Mucosa of rectum (tissue), 2 donors: Measurements from ENCODE around the gene TMEM183A.

Experiments
- H3K27ac ChIP-seq, 2 donors: one replicate each; pipeline ENCODE4 v1.7.0; 2013; ENCODE audit warnings: inconsistent platforms in 2 of 2, low read depth in 2 of 2, low read length in 2 of 2
- H3K27me3 ChIP-seq, 2 donors: one replicate each; pipeline ENCODE4 v1.7.0; 2013; ENCODE audit warnings: low read length in 2 of 2; ENCODE audit not compliant: control insufficient read depth in 2 of 2, insufficient read depth in 2 of 2
- H3K36me3 ChIP-seq, 2 donors: one replicate each; pipeline ENCODE4 v1.7.0; 2013; ENCODE audit warnings: low read length in 2 of 2; ENCODE audit not compliant: control insufficient read depth in 2 of 2, insufficient read depth in 2 of 2
- H3K4me1 ChIP-seq, 2 donors: one replicate each; pipeline ENCODE4 v1.7.0; 2013; ENCODE audit warnings: low read length in 2 of 2, mild to moderate bottlenecking in 1 of 2; ENCODE audit not compliant: control insufficient read depth in 2 of 2, insufficient read depth in 2 of 2
- H3K4me3 ChIP-seq, 2 donors: one replicate each; pipeline ENCODE4 v1.7.0; 2013; ENCODE audit warnings: low read length in 2 of 2
- H3K9ac ChIP-seq, 2 donors: one replicate each; pipeline ENCODE4 v1.7.0; 2013; ENCODE audit warnings: low read length in 2 of 2, low read depth in 1 of 2, mild to moderate bottlenecking in 1 of 2
- H3K9me3 ChIP-seq, 2 donors: one replicate each; pipeline ENCODE4 v1.7.0; 2013; ENCODE audit warnings: low read length in 2 of 2; ENCODE audit not compliant: control insufficient read depth in 2 of 2
- donor health status: healthy.
- donor health status: Normal muscosa, but diverticular disease.

The TMEM183A gene

DNA sequence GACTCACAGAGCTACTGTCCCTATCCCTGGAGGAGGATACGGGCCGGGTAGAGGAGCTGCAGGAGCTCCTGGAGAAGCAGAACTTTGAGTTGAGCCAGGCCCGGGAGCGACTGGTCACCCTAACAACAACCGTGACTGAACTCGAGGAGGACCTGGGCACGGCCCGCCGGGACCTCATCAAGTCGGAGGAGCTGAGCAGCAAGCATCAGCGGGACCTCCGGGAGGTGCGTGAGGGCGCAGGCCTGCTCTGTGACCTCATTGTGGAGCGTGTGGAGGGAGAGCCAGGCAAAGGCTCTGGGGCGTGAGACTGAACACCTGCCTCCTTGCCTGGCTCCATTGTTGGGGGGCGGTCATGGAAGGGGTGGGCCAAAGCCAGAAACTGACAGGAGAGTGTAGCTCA, 38.2 kb downstream of the TMEM183A start:
- Histone ChIP-seq H3K27ac (no peak overlapping the region), H3K4me1 (no peaks in the 10 kb centered on the region), H3K27me3 (peaks cover 2% of the 10 kb centered on the region in 2 donors), H3K9me3 (no peaks in the 10 kb centered on the region), H3K9ac (no peak overlapping the region), H3K4me3 (no peak overlapping the region), H3K36me3 (no peaks in the 10 kb centered on the region)

DNA sequence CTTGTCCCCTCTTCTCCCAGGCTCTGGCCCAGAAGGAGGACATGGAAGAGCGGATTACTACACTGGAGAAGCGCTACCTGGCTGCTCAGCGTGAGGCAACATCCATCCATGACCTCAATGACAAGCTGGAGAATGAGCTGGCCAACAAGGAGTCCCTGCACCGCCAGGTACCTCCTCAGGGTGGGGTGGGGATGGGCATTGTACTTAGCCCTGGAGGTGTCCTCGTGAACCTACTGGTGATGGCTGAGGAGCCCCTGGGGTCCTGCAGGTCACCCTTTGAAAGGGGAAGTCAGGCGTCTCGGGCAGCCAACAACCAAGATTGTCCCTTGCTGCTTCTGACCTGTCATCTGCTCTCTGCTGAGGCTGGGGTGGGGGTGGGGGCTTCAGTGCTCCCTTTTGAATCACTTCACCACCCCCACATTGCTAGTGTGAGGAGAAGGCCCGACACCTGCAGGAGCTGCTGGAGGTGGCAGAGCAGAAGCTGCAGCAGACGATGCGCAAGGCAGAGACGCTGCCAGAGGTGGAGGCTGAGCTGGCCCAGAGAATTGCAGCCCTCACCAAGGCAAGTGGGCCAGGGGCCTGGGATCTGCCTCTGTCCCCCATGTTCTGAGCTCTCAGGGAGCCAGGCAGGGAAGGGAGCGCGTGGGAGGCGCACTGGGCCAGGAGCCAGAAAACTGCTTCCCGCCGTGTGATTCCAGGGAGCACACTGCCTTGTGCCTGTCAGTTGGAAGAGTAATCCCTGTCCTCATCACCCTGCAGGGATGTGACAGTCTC, 38.8 kb downstream of the TMEM183A start:
- H3K9me3 ChIP-seq = no peaks in the 10 kb centered on the region
- no peak overlapping the region for H3K27ac ChIP-seq
- H3K9ac ChIP-seq = no peak overlapping the region
- no peaks in the 10 kb centered on the region for H3K4me1 ChIP-seq
- peaks cover 2% of the 10 kb centered on the region in 2 donors for H3K27me3 ChIP-seq
- no peaks in the 10 kb centered on the region for H3K36me3 ChIP-seq
- no peak overlapping the region for H3K4me3 ChIP-seq

DNA sequence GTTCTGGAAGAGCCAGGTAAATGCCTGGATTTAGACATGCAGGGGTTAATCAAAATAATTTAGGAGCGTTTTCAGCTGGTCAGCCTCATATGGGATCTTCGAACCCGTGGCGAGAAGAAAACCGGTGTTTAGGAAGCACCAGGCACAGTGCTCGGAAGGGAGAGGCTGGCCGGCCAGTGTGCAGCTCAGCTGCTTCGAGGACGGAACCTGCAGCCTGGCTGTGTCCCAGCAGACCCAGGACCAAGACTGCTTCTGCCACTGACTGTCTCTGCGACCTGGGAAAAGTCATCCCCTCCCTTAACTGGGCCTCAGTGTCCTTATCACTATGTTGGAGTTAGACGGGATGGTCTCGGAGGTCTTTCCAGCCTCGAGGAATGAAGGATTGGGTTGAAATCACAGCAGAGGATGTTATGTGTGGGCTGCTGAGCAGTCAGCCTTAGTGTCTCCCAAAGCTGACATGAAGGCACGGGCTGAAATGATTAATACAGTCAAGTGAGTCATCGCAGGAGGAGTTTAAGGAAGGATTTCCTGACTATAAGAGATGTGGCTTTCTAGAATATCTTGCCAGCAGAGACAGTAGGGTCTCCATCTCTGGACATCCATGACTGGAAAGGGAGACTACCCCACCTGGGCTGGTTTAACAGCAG, 39.9 kb downstream of the TMEM183A start:
- no peaks in the 10 kb centered on the region for H3K36me3 ChIP-seq

DNA sequence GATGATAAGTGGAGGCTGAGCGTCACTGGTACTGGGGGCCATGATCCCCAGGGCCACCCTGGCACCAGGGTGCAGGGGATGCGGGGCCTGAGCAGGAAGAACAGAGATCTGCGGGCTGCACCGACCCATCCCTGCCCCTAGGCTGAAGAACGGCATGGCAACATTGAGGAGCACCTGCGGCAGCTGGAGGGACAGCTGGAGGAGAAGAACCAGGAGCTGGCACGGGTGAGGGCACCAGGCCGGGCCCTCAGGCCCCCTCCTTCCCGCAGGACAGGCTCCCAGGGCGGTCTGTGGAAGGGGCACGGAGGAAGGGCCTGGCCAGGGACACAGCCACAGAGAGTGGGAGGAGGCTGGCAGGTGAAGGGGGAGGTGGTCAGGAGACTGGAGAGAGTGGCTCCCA, 40.9 kb downstream of the TMEM183A start:
- Histone ChIP-seq H3K27me3 (peaks cover 2% of the 10 kb centered on the region in 2 donors), H3K27ac (no peak overlapping the region), H3K9ac (no peak overlapping the region), H3K9me3 (no peaks in the 10 kb centered on the region), H3K4me1 (no peaks in the 10 kb centered on the region), H3K4me3 (no peak overlapping the region), H3K36me3 (no peaks in the 10 kb centered on the region)

More for the DNA sequence above, 39.9 kb downstream of the TMEM183A start:
- H3K4me3 ChIP-seq = no peak overlapping the region
- H3K27ac ChIP-seq = no peak overlapping the region
- no peaks in the 10 kb centered on the region for H3K4me1 ChIP-seq
- H3K9ac ChIP-seq = no peak overlapping the region
- H3K9me3 ChIP-seq = no peaks in the 10 kb centered on the region
- peaks cover 2% of the 10 kb centered on the region in 2 donors for H3K27me3 ChIP-seq

DNA sequence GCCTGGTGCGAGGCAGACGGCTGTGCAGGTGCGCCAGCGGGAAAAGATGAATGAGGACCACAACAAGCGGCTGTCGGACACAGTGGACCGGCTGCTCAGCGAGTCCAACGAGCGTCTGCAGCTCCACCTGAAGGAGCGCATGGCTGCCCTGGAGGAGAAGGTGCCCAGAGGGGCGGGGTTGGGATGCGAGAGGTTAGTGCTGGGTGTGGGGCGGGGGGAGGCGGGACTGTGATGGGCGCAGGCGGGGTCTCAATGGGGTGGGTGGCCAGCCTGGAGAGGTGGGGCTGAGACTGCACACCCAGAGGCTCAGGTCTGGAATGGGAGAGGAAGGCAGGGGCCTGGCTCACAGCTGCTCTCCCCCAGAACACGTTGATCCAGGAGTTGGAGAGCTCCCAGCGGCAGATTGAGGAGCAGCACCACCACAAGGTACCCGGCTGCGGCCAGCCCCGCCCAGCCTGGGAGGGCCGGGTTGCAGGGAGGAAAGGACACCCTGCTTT, 41.4 kb downstream of the TMEM183A start:
- H3K27me3 ChIP-seq = peaks cover 2% of the 10 kb centered on the region in 2 donors
- H3K4me3 ChIP-seq = no peak overlapping the region
- no peak overlapping the region for H3K9ac ChIP-seq
- no peaks in the 10 kb centered on the region for H3K36me3 ChIP-seq
- no peak overlapping the region for H3K27ac ChIP-seq
- H3K9me3 ChIP-seq = no peaks in the 10 kb centered on the region
- no peaks in the 10 kb centered on the region for H3K4me1 ChIP-seq

DNA sequence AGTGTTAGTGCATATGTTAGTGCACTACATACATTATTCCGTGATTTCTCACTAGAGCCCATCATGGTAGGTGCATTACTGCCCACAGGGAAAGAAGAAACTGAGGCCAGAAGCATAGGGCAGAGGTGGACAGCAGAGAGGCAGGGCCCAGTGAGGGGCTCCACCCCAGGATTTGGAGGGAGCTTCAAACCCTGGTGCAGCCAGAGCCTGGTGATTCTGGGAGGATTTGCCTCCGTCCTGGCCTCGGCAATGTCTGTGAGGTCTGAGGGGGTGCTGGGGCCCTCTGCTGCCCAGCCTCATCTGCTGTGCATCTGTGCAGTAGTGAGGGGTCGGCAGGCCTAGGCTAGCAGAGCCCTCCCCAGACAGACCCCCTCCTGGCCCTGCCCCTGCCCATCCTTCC, 41.9 kb downstream of the TMEM183A start:
- Histone ChIP-seq H3K9me3 (no peaks in the 10 kb centered on the region), H3K9ac (no peak overlapping the region), H3K4me3 (no peak overlapping the region), H3K27ac (no peak overlapping the region), H3K4me1 (no peaks in the 10 kb centered on the region), H3K36me3 (no peaks in the 10 kb centered on the region), H3K27me3 (peaks cover 2 to 5% of the 10 kb centered on the region in 2 donors)

DNA sequence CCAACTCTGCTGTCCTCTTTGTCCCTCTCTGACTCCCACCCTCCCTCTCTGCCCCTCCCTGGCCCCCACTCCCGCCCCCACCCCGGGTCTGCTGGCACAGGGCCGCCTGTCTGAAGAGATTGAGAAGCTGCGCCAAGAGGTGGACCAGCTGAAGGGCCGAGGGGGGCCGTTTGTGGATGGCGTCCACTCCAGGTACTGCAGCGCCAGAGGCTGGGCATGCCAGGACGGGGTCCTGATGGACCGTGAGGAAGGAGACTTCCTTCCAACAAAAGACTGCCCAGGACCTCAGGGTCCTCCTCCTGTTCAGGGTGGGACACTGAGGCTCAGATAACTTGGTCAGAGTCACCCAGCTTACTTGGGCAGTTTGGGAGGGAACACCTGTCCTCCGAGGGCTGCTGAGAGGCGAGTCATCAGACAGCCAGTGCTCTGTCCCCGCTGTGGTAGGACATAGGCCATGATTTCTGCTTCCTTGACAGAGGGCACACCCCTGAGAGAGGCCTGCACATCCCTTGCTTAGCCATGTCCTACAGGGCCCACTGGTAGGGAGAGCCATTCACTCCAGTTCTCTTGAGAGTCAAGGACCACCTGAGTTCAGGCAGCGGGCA, 42.5 kb downstream of the TMEM183A start:
- Histone ChIP-seq H3K9me3 (no peaks in the 10 kb centered on the region), H3K9ac (no peak overlapping the region), H3K4me3 (no peak overlapping the region), H3K4me1 (no peaks in the 10 kb centered on the region), H3K27me3 (peaks cover 2 to 6% of the 10 kb centered on the region in 2 donors), H3K27ac (no peak overlapping the region), H3K36me3 (no peaks in the 10 kb centered on the region)

DNA sequence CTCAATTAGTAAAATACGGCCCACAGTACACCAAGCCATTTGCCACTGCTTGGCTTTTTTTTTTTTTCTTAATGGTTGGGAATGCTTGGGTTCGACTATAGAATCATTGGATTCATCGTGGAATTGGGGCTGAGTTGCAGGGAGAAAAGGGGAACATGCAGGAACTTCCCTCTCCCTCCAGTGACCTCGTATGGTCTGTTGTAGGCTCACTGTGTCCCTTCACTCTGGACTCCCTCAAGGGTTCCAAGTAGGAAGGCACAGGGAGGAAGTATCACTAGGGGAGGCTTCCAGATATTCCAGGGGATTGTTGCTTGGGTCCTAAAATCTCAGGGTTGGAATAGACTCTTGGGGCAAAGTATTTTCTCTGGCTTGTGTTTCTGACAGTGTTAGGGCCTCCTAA, 43.7 kb downstream of the TMEM183A start:
- H3K4me1 ChIP-seq = no peaks in the 10 kb centered on the region
- no peaks in the 10 kb centered on the region for H3K9me3 ChIP-seq
- no peak overlapping the region for H3K9ac ChIP-seq
- H3K27me3 ChIP-seq = peaks cover 0 to 6% of the 10 kb centered on the region in 2 donors
- no peak overlapping the region for H3K27ac ChIP-seq
- H3K4me3 ChIP-seq = no peak overlapping the region
- no peaks in the 10 kb centered on the region for H3K36me3 ChIP-seq

DNA sequence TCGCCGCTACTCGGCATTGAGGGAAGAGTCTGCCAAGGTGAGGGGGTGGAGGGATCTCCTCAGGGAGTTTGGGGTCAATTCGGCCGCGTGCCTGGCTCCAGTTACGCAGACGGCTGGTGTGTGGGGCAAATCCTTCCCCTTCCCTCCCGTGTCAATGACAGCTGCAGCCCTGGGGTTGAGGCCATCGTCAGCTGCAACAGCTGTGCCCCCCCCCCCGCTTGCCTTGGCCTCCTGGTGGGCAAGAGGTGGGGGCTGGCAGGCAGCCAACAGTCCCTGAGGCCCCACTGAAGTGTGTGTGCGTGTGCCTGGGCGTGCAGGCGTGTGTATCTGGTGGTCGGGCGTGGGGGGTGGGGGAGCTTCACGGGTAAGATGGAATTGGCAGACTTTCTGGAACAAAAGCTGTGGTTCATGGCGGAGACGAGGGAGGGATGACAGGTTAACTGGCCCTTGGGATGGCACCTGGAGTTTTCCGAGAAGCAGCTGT, 44.7 kb downstream of the TMEM183A start:
- no peak overlapping the region for H3K9ac ChIP-seq
- no peaks in the 10 kb centered on the region for H3K36me3 ChIP-seq
- H3K27ac ChIP-seq = no peak overlapping the region

DNA sequence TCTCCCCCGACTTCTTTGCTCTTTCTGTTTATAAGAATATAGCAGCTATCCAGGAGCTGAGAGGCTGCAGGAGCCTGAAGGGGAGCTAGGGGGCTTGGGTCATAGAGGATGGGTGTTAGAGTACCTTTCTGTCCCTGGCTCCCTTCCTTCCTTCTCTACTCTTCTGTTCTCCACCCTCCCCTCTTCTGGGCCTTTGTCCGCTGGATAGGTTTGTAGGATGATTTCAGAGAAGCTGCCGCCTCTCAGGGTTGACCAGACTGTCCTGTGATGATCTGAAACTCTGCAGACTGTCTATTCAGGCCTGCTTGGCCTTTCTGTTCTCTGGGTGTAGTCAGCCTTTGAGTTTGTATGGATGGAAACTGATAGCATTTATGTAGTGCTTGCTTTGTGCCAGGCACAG, 45.4 kb downstream of the TMEM183A start:
- Histone ChIP-seq H3K36me3 (no peaks in the 10 kb centered on the region), H3K9ac (no peak overlapping the region), H3K9me3 (no peaks in the 10 kb centered on the region), H3K27me3 (peaks cover 0 to 4% of the 10 kb centered on the region in 2 donors), H3K27ac (no peak overlapping the region), H3K4me3 (no peak overlapping the region), H3K4me1 (no peaks in the 10 kb centered on the region)

More for the DNA sequence above, 44.7 kb downstream of the TMEM183A start:
- no peak overlapping the region for H3K4me3 ChIP-seq
- H3K27me3 ChIP-seq = peaks cover 0 to 4% of the 10 kb centered on the region in 2 donors
- H3K9me3 ChIP-seq = no peaks in the 10 kb centered on the region
- H3K4me1 ChIP-seq = no peaks in the 10 kb centered on the region
